MM.1S (cell line): ENCODE data around the gene MND1.

Experiments
- DNase-seq: peaks from one replicate; pipeline ENCODE4 v3.0.0-alpha.2; 2015
- H2AFZ ChIP-seq: fragments of 300-600 bp; sonication (generic); 2 replicates; pipeline ENCODE4 v1.6.0; 2016; ENCODE audit warnings: antibody characterized with exemption, low read length
- H3F3A ChIP-seq: fragments of 300-600 bp; sonication (generic); 2 replicates; pipeline ENCODE4 v1.6.1; 2016; ENCODE audit warnings: mild to moderate bottlenecking, antibody characterized with exemption, low read length, moderate library complexity, mixed read lengths; ENCODE audit not compliant: insufficient read depth
- H3K27ac ChIP-seq: fragments of 300-600 bp; sonication (generic); 2 replicates; pipeline ENCODE4 v1.5.1; 2016; ENCODE audit warnings: mild to moderate bottlenecking, low read length
- H3K27me3 ChIP-seq: fragments of 300-600 bp; sonication (generic); replicated peaks from 2 replicates; pipeline ENCODE4 v1.6.0; 2016; ENCODE audit warnings: low read length; ENCODE audit not compliant: insufficient read depth
- H3K36me3 ChIP-seq: fragments of 300-600 bp; sonication (generic); replicated peaks from 2 replicates; pipeline ENCODE4 v1.6.1; 2016; ENCODE audit warnings: mild to moderate bottlenecking, low read length, mixed read lengths; ENCODE audit not compliant: insufficient read depth
- H3K4me1 ChIP-seq: fragments of 300-600 bp; sonication (generic); 2 replicates; pipeline ENCODE4 v1.6.1; 2016; ENCODE audit warnings: low read length, mixed read lengths
- H3K4me2 ChIP-seq: fragments of 300-600 bp; sonication (generic); 2 replicates; pipeline ENCODE4 v1.6.0; 2016; ENCODE audit warnings: low read depth, low read length
- H3K4me3 ChIP-seq: fragments of 300-600 bp; sonication (generic); 2 replicates; pipeline ENCODE4 v1.5.1; 2016; ENCODE audit warnings: low read length, mixed read lengths
- H3K79me2 ChIP-seq: fragments of 300-600 bp; sonication (generic); 2 replicates; pipeline ENCODE4 v1.6.1; 2016; ENCODE audit warnings: mixed run types, low read length, mixed read lengths
- H3K9ac ChIP-seq: fragments of 300-600 bp; sonication (generic); 2 replicates; pipeline ENCODE4 v1.6.1; 2016; ENCODE audit warnings: low read length, mixed read lengths
- H3K9me2 ChIP-seq: fragments of 300-600 bp; sonication (generic); replicated peaks from 2 replicates; pipeline ENCODE4 v1.6.1; 2016; ENCODE audit warnings: mild to moderate bottlenecking, low read length, mixed read lengths; ENCODE audit not compliant: insufficient read depth
- H3K9me3 ChIP-seq: fragments of 300-600 bp; sonication (generic); replicated peaks from 2 replicates; pipeline ENCODE4 v1.6.1; 2016; ENCODE audit warnings: mild to moderate bottlenecking, low read length, mixed read lengths; ENCODE audit not compliant: insufficient read depth
- H4K20me1 ChIP-seq: fragments of 300-600 bp; sonication (generic); 2 replicates; pipeline ENCODE4 v1.6.1; 2016; ENCODE audit warnings: mild to moderate bottlenecking, low read length, moderate library complexity, mixed read lengths; ENCODE audit not compliant: insufficient read depth
- CTCF ChIP-seq: fragments of 300-600 bp; sonication (generic); IDR thresholded peaks from 2 replicates; pipeline ENCODE4 v1.5.1; 2016; ENCODE audit warnings: antibody characterized with exemption, low read length, mixed read lengths
- EZH2 ChIP-seq: fragments of 300-600 bp; sonication (generic); optimal IDR thresholded peaks from 2 replicates; pipeline ENCODE3; 2017; ENCODE audit warnings: low read depth, mild to moderate bottlenecking, antibody characterized with exemption, low read length, mixed read lengths
- EZH2phosphoT487 ChIP-seq: fragments of 300-600 bp; sonication (generic); IDR thresholded peaks from 2 replicates; pipeline ENCODE4 v1.6.1; 2018; ENCODE audit warnings: antibody characterized with exemption, low read length

MND1 gene

GRCh38 chr4:153344131-153345011 is at the start of gene MND1:
Gene MND1, plus strand, starts transcription at chr4:153344688. Its CDS starts 50 bp downstream, at chr4:153344738.
- Histone ChIP-seq H3K79me2 (peaks cover 26% of the 10 kb centered on the region), H3K4me1 (peaks cover 18% of the 10 kb centered on the region), H3F3A (0 out of 2 replicates have a peak, but pooled peaks cover 7% of the 10 kb centered on the region), H3K9me2 (no peaks in the 10 kb centered on the region), H4K20me1 (no peaks in the 10 kb centered on the region), H3K9ac (peak within 1 kb of the TSS; percentile 88), H3K27ac (peak within 1 kb of the TSS; percentile 67), H3K36me3 (no peaks in the 10 kb centered on the region), H3K4me2 (peak within 1 kb of the TSS; percentile 77), H3K27me3 (no peaks in the 10 kb centered on the region), H2AFZ (peak within 1 kb of the TSS; percentile 73), H3K4me3 (peak within 1 kb of the TSS; percentile 68), H3K9me3 (no peaks in the 10 kb centered on the region)
- peak; percentile 88 for DNase-seq
- no peak for TF ChIP-seq EZH2
- no peak for TF ChIP-seq EZH2phosphoT487
- TF ChIP-seq CTCF, result peak; percentile 83

- H3K4me3 ChIP-seq, result no peak overlapping the region
- no peaks in the 10 kb centered on the region for H3K27me3 ChIP-seq
- no peak overlapping the region for H3K27ac ChIP-seq
- no peak overlapping the region for H3K9ac ChIP-seq
- no peaks in the 10 kb centered on the region for H4K20me1 ChIP-seq
- H3K4me2 ChIP-seq, result no peak overlapping the region
- H3F3A ChIP-seq, result no peaks in the 10 kb centered on the region
- no peaks in the 10 kb centered on the region for H3K9me3 ChIP-seq
- no peak overlapping the region for H2AFZ ChIP-seq
- no peaks in the 10 kb centered on the region for H3K9me2 ChIP-seq
- DNase-seq, result no peak
- no peaks in the 10 kb centered on the region for H3K4me1 ChIP-seq
- TF ChIP-seq CTCF (no peak), EZH2phosphoT487 (no peak), EZH2 (no peak)
- H3K36me3 ChIP-seq, result no peaks in the 10 kb centered on the region
- H3K79me2 ChIP-seq, result no peaks in the 10 kb centered on the region
These were observed 49.2 kb upstream of the MND1 start for GRCh38 chr4:153295131-153295755.

GRCh38 chr4:153296040-153296823 is 48.3 kb upstream of the MND1 start:
- DNase-seq, result no peak
- no peaks in the 10 kb centered on the region for H3F3A ChIP-seq
- H3K4me2 ChIP-seq, result no peak overlapping the region

More at GRCh38 chr4:153296040-153296823, 48.3 kb upstream of the MND1 start:
- TF ChIP-seq CTCF (no peak), EZH2 (no peak), EZH2phosphoT487 (no peak)
- no peak overlapping the region for H2AFZ ChIP-seq
- no peaks in the 10 kb centered on the region for H3K9me3 ChIP-seq
- no peaks in the 10 kb centered on the region for H3K27me3 ChIP-seq
- no peak overlapping the region for H3K4me3 ChIP-seq
- no peak overlapping the region for H3K9ac ChIP-seq
- no peaks in the 10 kb centered on the region for H4K20me1 ChIP-seq
- H3K9me2 ChIP-seq, result no peaks in the 10 kb centered on the region
- no peaks in the 10 kb centered on the region for H3K79me2 ChIP-seq
- no peaks in the 10 kb centered on the region for H3K36me3 ChIP-seq
- H3K4me1 ChIP-seq, result no peaks in the 10 kb centered on the region
- H3K27ac ChIP-seq, result no peak overlapping the region
